GM18868 (cell line): ENCODE data around the gene EPHA6.
A peak's percentile ranks its signal among the peaks of the same experiment; 100 is the strongest.

ENCODE experiments used
- ATAC-seq: cut with Tn5 transposase; IDR thresholded peaks from one replicate; pipeline ENCODE4 v1.9.1; 2021; ENCODE audit warnings: mild to moderate bottlenecking, moderate library complexity; ENCODE audit not compliant: unreplicated experiment

Gene EPHA6

DNA sequence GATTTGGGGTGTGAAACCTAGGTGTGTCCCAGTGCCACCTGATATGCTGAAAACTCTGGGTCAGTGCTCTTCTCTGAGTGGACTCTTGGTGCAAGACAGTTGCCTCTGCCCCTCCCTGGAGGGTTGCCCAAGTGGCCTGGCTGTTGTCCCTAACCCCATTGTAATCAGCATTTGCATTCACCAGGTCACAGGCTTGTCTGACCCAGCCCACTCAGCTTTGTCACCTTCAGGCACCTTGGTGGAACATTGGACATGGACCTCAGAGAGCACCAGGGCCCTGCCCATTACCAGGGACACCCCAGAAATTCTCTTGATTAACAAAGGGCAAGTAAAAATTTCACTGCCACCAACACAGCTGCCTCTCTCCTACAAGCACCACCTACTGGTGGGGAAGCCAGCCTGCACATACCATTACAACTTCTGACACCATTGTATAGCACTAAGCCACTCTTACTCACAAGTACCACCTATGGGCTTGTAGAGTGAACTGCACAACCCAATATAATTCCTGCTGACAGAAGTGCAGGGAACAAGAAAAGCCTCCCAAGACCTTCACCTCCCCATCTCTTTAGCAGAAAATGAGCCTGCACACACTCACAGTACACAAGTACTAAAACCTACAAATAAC is 324.6 kb downstream of the EPHA6 start:
- ATAC-seq, result peak; percentile 77

DNA sequence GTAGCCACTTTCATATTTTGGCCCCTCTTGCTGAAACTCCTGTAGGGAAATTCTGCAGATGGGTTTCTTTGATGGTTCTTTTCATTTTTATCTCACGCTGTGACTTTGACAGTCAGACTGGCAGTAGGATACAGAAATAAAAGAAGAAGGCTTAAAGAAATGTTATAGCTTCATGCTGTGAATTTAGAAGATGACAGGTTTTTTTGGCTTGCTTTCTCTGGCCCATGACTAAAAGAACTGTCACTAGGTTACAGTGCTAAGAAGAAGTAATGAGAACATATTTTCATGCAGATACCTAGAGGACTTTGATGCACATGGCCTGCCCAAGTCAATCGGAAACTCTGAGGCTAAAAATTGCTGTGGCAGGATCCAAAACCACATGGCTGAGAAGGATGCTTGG is 334.5 kb downstream of the EPHA6 start:
- no peak for ATAC-seq

- ATAC-seq, result no peak
Measured at GRCh38 chr3:97161169-97161568, 346.8 kb downstream of the EPHA6 start.

GRCh38 chr3:97177242-97177641 is 362.8 kb downstream of the EPHA6 start:
- no peak for ATAC-seq

- ATAC-seq, result no peak
Measured at GRCh38 chr3:97181704-97182103, 367.3 kb downstream of the EPHA6 start.

DNA sequence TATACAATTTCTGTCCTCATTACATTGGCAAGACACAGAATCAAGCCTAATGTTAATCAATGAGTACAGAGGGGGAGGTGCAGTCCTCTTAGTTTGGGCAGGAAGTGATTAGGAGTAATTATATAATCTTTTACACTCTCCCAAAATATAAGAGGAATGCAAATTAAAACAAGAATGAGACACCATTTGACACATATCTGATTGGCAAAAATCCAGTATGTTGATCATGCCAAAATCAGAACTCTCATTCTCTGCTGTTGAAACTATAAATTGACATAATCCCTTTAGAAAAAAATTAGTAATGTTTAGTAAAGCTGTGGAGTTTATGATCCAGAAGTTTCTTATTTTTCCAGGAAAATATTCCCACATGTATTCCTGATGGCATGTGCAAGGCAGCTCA is 373.4 kb downstream of the EPHA6 start:
- no peak for ATAC-seq

GRCh38 chr3:97189835-97190234 is 375.4 kb downstream of the EPHA6 start:
- no peak for ATAC-seq

- ATAC-seq, result no peak
Measured at GRCh38 chr3:97197083-97197482, 382.7 kb downstream of the EPHA6 start.

DNA sequence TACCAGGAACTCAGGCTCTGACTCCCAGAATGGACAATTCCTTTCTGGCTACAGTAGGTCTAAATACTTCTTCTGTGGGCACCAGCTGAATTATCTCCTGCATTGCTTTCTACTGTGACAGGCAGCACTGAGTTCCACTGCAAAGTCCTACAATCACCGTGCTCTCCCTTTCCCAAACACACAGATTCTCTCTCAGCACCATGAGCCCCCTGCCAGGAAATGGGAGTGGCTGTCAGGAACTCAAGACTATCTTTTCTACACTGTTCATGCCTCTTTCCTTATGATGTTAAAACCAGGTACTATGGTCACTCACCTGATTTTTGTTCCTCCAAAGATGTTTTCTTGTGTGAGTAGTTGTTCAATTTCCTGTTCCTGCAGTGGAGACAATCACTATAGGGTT is 383.4 kb downstream of the EPHA6 start:
- ATAC-seq, result no peak

- no peak for ATAC-seq
Measured at GRCh38 chr3:97200387-97200786, 386.0 kb downstream of the EPHA6 start.

DNA sequence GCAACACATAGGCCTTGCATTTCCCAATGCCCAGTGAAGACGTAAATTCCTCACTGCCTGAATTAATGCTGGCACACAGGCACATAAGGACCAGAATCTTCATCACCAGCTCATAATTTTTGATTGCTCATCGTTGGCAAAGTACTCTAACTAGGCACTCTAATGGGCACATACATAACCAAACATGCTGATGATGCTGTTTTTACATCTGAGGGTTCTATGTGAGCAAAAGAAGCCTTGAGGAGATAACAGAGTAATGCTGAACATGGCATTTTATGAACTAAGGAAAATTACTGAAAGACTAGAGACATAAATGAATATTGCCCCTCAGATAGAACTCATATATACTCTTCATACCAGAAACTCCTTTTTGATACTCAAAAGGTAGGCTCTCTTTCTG is 387.4 kb downstream of the EPHA6 start:
- ATAC-seq, result no peak

GRCh38 chr3:97228966-97229365 is 414.6 kb downstream of the EPHA6 start:
- no peak for ATAC-seq

DNA sequence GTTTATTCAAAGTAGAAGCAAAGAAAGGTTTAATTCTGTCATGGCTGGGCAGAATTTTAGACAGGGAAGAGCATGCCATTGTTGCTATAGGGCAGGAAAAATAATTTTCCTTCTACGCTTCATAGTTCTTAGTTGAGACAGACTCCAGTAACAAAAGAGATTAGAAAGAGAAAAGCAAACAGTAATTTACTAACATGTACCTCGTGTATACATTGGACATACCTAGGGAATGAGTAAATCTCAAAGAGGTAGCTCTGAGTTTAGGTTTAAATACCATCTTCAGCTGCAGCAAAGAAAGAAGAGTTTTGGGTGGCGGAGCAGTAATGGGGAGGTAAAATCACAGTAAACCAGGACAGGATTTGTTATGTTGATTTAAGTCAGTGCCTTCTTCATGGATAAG is 416.1 kb downstream of the EPHA6 start:
- no peak for ATAC-seq

- ATAC-seq, result no peak
Measured at GRCh38 chr3:97232393-97233034, 418.1 kb downstream of the EPHA6 start.

- ATAC-seq, result no peak
Measured at GRCh38 chr3:97235179-97235578, 420.8 kb downstream of the EPHA6 start.

GRCh38 chr3:97235611-97236315 is 421.4 kb downstream of the EPHA6 start:
- no peak for ATAC-seq

DNA sequence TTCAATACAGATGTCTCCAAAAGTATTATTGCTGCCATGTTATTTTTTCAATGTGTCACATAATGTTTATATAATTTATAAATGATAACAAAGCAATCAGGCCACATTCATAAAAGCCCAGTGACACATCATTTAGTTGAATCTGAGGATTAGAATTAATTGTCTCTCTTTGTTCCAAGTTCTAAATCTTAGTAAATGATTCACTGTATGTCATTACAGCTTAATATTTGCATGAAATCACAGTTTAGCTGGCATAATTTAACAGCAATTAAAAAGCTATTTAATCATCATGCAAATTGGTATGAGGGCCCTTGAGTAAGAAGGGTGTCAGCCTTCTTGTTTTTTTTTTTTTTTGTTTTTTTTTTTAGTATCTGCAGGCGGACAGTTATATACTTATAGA is 427.0 kb downstream of the EPHA6 start:
- no peak for ATAC-seq

DNA sequence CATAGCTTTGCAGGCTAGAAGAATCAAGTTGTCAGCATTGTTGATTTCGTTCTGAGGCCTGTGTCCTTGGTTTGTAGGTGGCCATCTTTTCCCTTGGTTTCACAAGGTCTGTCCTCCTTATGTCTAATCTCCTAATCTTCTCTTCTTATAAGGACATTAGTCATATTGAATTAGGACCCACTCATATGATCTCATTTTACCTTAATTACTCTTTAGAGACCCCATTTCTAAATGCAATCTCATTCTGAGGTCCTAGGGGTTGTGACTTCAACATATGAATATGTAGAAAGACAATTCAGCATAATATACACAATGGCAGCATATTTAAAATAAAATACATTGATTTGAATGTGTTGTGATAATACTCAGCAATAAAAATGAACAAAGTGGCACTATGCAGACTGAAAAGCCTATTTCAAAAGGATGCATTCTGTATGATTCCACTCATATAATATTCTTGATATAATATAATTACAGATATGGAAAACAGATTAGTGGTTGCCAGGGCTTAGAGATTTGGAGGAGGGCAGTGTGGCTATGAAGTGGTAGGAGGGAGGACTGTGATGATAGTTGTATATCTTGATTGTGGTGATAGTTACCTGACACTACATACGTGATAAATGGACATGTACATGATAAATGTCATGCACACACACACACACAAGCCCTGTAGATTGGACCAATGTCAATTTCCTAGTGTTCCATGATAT is 431.0 kb downstream of the EPHA6 start:
- ATAC-seq, result no peak

GRCh38 chr3:97256060-97256459 is 441.7 kb downstream of the EPHA6 start:
- ATAC-seq, result no peak

DNA sequence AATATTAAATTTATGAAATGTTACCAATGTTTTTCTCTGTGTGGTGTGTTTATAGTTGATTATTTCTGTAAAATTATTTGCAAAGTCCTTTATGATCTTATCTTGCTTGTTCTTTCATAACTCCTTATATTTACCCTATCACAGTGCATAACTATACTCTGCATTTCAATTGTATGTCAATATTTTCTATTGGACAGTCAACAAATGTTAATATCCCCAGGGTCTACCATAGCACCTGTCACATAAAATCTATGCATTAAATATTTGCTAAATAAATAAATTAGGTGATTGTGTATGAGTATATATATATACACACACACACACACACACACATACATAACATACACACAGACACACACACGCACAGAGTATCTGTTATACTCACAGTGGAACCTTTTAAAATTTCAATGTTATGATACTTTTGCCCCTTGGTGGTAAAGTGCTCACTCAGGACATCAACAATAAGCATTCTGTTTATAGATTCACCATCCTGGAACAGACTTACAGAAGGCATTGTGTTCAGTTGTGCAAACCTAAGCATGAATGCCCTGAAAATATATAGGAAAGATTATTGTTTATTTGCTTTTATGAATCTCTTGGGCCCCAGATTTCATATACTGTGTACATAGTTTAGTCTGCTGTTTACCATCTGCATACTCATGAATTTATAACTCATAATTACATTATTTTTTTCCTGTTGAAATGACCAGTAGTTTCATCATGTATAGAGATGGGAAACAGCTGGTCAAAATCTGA is 443.7 kb downstream of the EPHA6 start:
- no peak for ATAC-seq

DNA sequence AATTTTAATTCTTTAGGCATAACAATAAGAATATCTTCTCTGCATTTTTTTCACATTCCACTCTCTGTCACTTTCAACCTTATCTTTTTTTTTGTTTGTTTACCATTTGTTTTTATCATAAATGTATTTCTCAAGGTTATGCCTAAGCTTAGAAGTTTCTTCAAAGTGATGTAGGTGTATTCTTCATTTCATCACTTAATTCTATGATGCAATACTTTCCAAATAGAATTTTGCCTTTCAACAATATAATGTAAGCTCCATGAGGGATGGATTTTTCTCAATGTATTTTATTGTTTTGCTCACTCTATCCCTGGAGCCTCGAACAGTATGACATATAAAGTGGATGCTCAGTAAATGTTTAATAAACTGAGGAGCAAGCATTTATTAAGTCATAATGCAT is 444.9 kb downstream of the EPHA6 start:
- no peak for ATAC-seq
